MM.1S (cell line): ENCODE data around the gene TMEM245.

Source experiments
- EZH2 ChIP-seq: fragments of 300-600 bp; sonication (generic); optimal IDR thresholded peaks from 2 replicates; pipeline ENCODE3; 2017; ENCODE audit warnings: low read depth, mild to moderate bottlenecking, antibody characterized with exemption, low read length, mixed read lengths
- EZH2phosphoT487 ChIP-seq: fragments of 300-600 bp; sonication (generic); IDR thresholded peaks from 2 replicates; pipeline ENCODE4 v1.6.1; 2018; ENCODE audit warnings: antibody characterized with exemption, low read length
- TF ChIP-seq, protein P1 (sequence below): fragments of 300-600 bp; sonication (generic); IDR thresholded peaks from 2 replicates; pipeline ENCODE4 v1.5.1; 2016; ENCODE audit warnings: antibody characterized with exemption, low read length, mixed read lengths

DNA sequence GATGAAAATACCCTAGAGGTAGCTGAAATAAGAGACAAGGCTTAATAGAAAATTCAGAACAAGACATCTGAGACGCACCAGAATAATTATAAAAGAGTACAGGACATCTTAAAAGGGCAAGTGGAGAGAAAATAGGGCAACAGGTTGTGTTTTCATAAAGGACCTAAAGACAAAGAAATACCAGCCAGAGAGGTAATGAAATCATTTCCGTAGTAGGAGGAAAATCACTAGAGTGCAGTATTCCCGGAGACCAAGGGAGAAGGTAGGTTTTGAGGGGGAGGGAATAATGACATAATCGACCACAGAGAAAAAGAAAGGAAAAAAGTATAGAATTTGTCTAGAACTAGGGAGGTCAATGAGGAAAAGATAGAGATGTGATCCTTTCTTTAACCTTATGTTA, 80.2 kb downstream of the TMEM245 start:
- TF ChIP-seq, protein P1, sequence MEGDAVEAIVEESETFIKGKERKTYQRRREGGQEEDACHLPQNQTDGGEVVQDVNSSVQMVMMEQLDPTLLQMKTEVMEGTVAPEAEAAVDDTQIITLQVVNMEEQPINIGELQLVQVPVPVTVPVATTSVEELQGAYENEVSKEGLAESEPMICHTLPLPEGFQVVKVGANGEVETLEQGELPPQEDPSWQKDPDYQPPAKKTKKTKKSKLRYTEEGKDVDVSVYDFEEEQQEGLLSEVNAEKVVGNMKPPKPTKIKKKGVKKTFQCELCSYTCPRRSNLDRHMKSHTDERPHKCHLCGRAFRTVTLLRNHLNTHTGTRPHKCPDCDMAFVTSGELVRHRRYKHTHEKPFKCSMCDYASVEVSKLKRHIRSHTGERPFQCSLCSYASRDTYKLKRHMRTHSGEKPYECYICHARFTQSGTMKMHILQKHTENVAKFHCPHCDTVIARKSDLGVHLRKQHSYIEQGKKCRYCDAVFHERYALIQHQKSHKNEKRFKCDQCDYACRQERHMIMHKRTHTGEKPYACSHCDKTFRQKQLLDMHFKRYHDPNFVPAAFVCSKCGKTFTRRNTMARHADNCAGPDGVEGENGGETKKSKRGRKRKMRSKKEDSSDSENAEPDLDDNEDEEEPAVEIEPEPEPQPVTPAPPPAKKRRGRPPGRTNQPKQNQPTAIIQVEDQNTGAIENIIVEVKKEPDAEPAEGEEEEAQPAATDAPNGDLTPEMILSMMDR, result no peak
- TF ChIP-seq EZH2 (no peak), EZH2phosphoT487 (no peak)
